Neuron (in vitro differentiated cells): Measurements from ENCODE around the gene GREB1L.

Experiments
- H2AFZ ChIP-seq: one replicate; pipeline ENCODE4 v1.6.1; 2013; ENCODE audit warnings: low read depth, mild to moderate bottlenecking, inconsistent platforms, low read length, moderate library complexity
- H3K27me3 ChIP-seq: one replicate; pipeline ENCODE4 v1.6.1; 2013; ENCODE audit warnings: low read length; ENCODE audit not compliant: insufficient read depth
- H3K36me3 ChIP-seq: one replicate; pipeline ENCODE4 v1.6.1; 2013; ENCODE audit warnings: low read length; ENCODE audit not compliant: insufficient read depth
- H3K4me1 ChIP-seq: one replicate; pipeline ENCODE4 v1.6.1; 2013; ENCODE audit warnings: low read length; ENCODE audit not compliant: insufficient read depth
- H3K4me3 ChIP-seq: 2 replicates; pipeline ENCODE4 v1.5.1; 2013; ENCODE audit warnings: mild to moderate bottlenecking, low read length, moderate library complexity
- H3K9me3 ChIP-seq: one replicate; pipeline ENCODE4 v1.6.1; 2013; ENCODE audit warnings: low read length

Gene GREB1L

GRCh38 chr18:21559195-21559594 is 317.2 kb downstream of the GREB1L start:
- Histone ChIP-seq H3K4me1 (no peaks in the 10 kb centered on the region), H3K9me3 (no peaks in the 10 kb centered on the region), H2AFZ (no peak overlapping the region), H3K36me3 (peaks cover 45% of the 10 kb centered on the region), H3K4me3 (no peak overlapping the region), H3K27me3 (no peaks in the 10 kb centered on the region)

- Histone ChIP-seq H3K4me1 (no peaks in the 10 kb centered on the region), H3K27me3 (no peaks in the 10 kb centered on the region), H2AFZ (no peak overlapping the region), H3K36me3 (peaks cover 61% of the 10 kb centered on the region), H3K9me3 (no peaks in the 10 kb centered on the region), H3K4me3 (no peak overlapping the region)
Observed at GRCh38 chr18:21571772-21572171, 329.7 kb downstream of the GREB1L start.
